ENCODE measurements around the gene GPR150. TPM values are rescaled to one million over a fixed set of nuclear protein-coding genes. Genes with fewer than 3 reads are reported as not detected.

The GPR150 gene
- total and polyA plus RNA-seq, 9 of the 15 experiments (the other 6 are each of a cell fraction or from before 2014, with no cell fraction given), result not detected

DNA sequence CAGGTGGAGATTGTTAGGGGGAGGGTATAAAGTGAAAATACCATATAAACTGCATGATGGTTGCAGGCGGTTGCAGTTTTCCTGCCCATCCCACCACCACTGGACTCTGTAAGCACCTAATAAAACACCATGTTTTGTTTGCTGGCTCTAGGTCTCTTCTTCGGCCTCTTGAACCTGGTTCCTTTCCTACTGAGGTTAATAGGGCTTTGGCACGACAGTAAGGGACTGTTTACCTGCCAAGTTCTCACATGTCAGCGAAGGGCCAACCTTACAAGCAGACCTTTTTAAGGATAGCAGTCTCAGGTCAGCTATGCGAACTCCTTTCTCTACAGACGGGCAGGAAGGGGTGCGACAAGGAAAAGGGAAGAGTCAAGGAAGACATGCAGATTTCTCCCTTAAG lies 23.3 kb downstream of the GPR150 start:
- WGBS (ENCODE audit: insufficient coverage, low coverage, missing lambda C conversion rate), result 62% methylated on average over 7 of the region's 7 CpGs

More for the DNA sequence above, 23.3 kb downstream of the GPR150 start:
- intact Hi-C loops (cut with micrococcal nuclease) (loop anchor here (5.0 to 10.0 kb wide), 3 partner anchors 319 to 694 kb away; partner anchors contain the start of gene ELL2), in situ Hi-C loops (cut with MboI) (loop anchor here (25.0 kb wide), 1 partner anchor 694 kb away; no protein-coding TSS in a partner anchor)
- Histone ChIP-seq H3K4me3 (no peak overlapping the region), H3K9me3 (replicated peaks; ENCODE audit: control insufficient read depth, insufficient read depth, low read depth, low read length) (no peaks in the 10 kb centered on the region), H3K27me3 (ENCODE audit: control insufficient read depth in 2 of 2, insufficient read depth in 2 of 2, low read length in 2 of 2) (no peaks in the 10 kb centered on the region), H3K4me2 (ENCODE audit: insufficient read depth, low read length) (no peak overlapping the region), H3K36me3 (ENCODE audit: control insufficient read depth, insufficient read depth, low read length) (no peaks in the 10 kb centered on the region), H4K20me1 (replicated peaks; ENCODE audit: control insufficient read depth, insufficient read depth, low read length) (no peaks in the 10 kb centered on the region), H3K79me2 (ENCODE audit: control insufficient read depth, insufficient read depth, low read length) (peaks cover 13% of the 10 kb centered on the region), H2AFZ (ENCODE audit: low read depth, low read length) (no peak overlapping the region), H3K4me1 (replicated peaks in 1 of 2; ENCODE audit: control insufficient read depth in 2 of 2, insufficient read depth in 2 of 2, low read length in 2 of 2) (peaks cover 11 to 14% of the 10 kb centered on the region in 2 experiments), H3K9ac (ENCODE audit: insufficient read depth in 1 of 2, low read depth in 2 of 2, low read length in 2 of 2) (no peak overlapping the region), H3K9me1 (ENCODE audit: control insufficient read depth, insufficient read depth, low read length) (no peaks in the 10 kb centered on the region), H3K27ac (ENCODE audit: extremely low read depth, low read depth, low read length) (no peak overlapping the region)
- no peak for ATAC-seq
- DNase-seq (ENCODE audit: extremely low read depth in 1 of 4, low spot score in 3 of 4), result no peak
- TF ChIP-seq ZNF282 (CRISPR knock-in tag; IDR thresholded peaks at IDR 0.05) (no peak), ZNF436 (CRISPR knock-in tag; IDR thresholded peaks at IDR 0.05) (no peak), BMI1 (IDR thresholded peaks at IDR 0.05; ENCODE audit: low read length) (no peak), KLF16 (IDR thresholded peaks at IDR 0.05) (no peak), ZNF507 (tag; conservative IDR thresholded peaks at IDR 0.05) (no peak), RBM39 (optimal IDR thresholded peaks at IDR 0.05; ENCODE audit: low read depth, low read length) (no peak), KLF1 (tag; IDR thresholded peaks at IDR 0.05) (no peak), ZNF12 (CRISPR knock-in tag; IDR thresholded peaks at IDR 0.05) (no peak), SAFB (IDR thresholded peaks at IDR 0.05; ENCODE audit: borderline replicate concordance, low read depth, low read length) (no peak), ZNF274 (IDR thresholded peaks at IDR 0.05; ENCODE audit: borderline replicate concordance, low read depth, low read length) (no peak), TARDBP (IDR thresholded peaks at IDR 0.05) (no peak), KLF13 (tag; IDR thresholded peaks at IDR 0.05; ENCODE audit: borderline replicate concordance, low read depth) (no peak), KDM2B (CRISPR knock-in tag; IDR thresholded peaks at IDR 0.05) (no peak), ZNF785 (CRISPR knock-in tag; IDR thresholded peaks at IDR 0.05) (no peak), TFAM (CRISPR knock-in tag; conservative IDR thresholded peaks at IDR 0.05) (no peak), ZNF639 (CRISPR knock-in tag; conservative IDR thresholded peaks at IDR 0.05 in 1 of 2, IDR thresholded peaks at IDR 0.05 in 1 of 2) (no peak)
- TF ChIP-seq, protein P1, sequence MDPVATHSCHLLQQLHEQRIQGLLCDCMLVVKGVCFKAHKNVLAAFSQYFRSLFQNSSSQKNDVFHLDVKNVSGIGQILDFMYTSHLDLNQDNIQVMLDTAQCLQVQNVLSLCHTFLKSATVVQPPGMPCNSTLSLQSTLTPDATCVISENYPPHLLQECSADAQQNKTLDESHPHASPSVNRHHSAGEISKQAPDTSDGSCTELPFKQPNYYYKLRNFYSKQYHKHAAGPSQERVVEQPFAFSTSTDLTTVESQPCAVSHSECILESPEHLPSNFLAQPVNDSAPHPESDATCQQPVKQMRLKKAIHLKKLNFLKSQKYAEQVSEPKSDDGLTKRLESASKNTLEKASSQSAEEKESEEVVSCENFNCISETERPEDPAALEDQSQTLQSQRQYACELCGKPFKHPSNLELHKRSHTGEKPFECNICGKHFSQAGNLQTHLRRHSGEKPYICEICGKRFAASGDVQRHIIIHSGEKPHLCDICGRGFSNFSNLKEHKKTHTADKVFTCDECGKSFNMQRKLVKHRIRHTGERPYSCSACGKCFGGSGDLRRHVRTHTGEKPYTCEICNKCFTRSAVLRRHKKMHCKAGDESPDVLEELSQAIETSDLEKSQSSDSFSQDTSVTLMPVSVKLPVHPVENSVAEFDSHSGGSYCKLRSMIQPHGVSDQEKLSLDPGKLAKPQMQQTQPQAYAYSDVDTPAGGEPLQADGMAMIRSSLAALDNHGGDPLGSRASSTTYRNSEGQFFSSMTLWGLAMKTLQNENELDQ (CRISPR knock-in tag; IDR thresholded peaks at IDR 0.05; ENCODE audit: borderline replicate concordance), result no peak
- POLR2A ChIA-PET, result no interaction called here
- no TSS peak for BruUV-seq (replicated peaks)
- CTCF ChIA-PET (ENCODE audit: low intra/inter-chr PET ratio), result interaction anchor here (1.7 kb wide), 1 partner anchor 204 kb away, joined by 21 read pairs; no protein-coding TSS in a partner anchor
- no peak for FAIRE-seq
